ENCODE measurements around the gene CCDC78.

The CCDC78 gene

GRCh38 chr16:726438-727290, at the start of gene CCDC78, which contains the start of gene HAGHL:
TSS of gene CCDC78 (minus strand) at chr16:726443. CDS start at chr16:726367, 76 bp downstream.
TSS of gene HAGHL (plus strand) at chr16:727106. CDS start at chr16:727510, 404 bp downstream.
- DNase-seq: no peak

- no peak for DNase-seq
These were observed 49.1 kb upstream of the CCDC78 start for GRCh38 chr16:775236-775796.

GRCh38 chr16:774086-775001, 48.1 kb upstream of the CCDC78 start:
- no peak for DNase-seq

GRCh38 chr16:772959-773358, 46.7 kb upstream of the CCDC78 start:
- no peak for DNase-seq

GRCh38 chr16:770411-770810, 44.2 kb upstream of the CCDC78 start:
- no peak for DNase-seq

GRCh38 chr16:769934-770333, 43.7 kb upstream of the CCDC78 start:
- no peak for DNase-seq

GRCh38 chr16:769184-769784, 43.0 kb upstream of the CCDC78 start:
- no peak for DNase-seq

- DNase-seq: no peak
These were observed 42.2 kb upstream of the CCDC78 start for GRCh38 chr16:768428-768827.

GRCh38 chr16:767743-768235, 41.5 kb upstream of the CCDC78 start:
- DNase-seq: no peak

- DNase-seq: no peak
These were observed 40.8 kb upstream of the CCDC78 start for GRCh38 chr16:766820-767640.

GRCh38 chr16:766008-766819, 40.0 kb upstream of the CCDC78 start:
- no peak for DNase-seq

- no peak for DNase-seq
These were observed 39.2 kb upstream of the CCDC78 start for GRCh38 chr16:765488-765865.

- DNase-seq: no peak
These were observed 38.7 kb upstream of the CCDC78 start for GRCh38 chr16:764848-765487.

- DNase-seq: no peak
These were observed 38.0 kb upstream of the CCDC78 start for GRCh38 chr16:764184-764750.

- no peak for DNase-seq
These were observed 37.3 kb upstream of the CCDC78 start for GRCh38 chr16:763369-764183.

- DNase-seq: no peak
These were observed 36.5 kb upstream of the CCDC78 start for GRCh38 chr16:762595-763268.

GRCh38 chr16:761625-762513, 35.6 kb upstream of the CCDC78 start:
- DNase-seq: no peak

Data from DMS79 treated with DMSO at 0.1 percent for 48 hours (cell line).